ENCODE results near the gene ZNF772.

Gene ZNF772

DNA sequence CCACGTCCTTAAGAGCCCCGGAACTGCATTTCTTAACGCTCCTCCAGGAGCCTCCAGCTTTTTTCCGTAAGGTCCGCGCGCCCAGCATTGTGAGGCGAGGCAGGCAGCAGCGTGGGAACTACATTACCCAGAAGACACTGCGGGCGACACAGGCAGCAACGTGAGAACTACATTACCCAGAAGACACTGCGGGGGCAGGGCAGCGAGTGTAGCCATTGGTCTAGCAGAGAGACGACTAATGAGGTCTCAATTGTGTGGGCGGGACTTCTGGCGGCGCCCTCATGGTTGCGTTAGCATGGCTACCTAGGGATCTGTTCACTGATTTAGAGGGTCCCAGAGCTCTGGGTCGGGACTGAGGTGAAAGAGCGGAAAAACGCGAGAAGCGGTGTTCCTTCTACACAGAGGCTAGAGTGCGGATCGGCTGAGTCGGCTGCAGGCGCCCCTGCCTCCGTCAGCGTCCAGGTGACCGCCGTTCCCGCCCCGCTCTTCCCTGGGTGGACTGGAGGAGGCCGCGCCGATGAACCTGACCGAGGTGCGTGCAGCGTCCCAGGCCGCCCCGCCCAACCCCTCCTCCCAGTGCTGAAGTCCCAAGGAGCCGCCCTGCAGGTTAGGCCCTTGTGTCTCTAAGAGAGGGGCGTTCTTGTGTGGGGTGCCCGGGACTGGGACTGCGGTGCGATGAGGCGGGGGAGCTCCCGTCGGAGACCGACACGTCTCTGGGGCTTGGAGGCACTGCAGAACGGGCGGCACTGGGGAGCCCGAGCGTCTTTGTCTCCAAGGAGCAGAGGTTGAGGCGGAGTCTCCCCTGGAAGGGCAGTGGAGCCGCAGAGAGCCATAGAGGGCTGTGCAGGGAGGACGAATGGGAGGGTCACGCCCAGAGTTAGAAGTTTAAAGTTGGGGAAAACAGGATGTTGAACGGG is 42.0 kb downstream of the ZNF772 start, which contains the start of gene ZNF749:
Gene ZNF749, plus strand, starts transcription at position 264 of the 917 bp plus-strand sequence. Its CDS starts 254 bp downstream, at position 518.
- DNase-seq, result peak; percentile 96

DNA sequence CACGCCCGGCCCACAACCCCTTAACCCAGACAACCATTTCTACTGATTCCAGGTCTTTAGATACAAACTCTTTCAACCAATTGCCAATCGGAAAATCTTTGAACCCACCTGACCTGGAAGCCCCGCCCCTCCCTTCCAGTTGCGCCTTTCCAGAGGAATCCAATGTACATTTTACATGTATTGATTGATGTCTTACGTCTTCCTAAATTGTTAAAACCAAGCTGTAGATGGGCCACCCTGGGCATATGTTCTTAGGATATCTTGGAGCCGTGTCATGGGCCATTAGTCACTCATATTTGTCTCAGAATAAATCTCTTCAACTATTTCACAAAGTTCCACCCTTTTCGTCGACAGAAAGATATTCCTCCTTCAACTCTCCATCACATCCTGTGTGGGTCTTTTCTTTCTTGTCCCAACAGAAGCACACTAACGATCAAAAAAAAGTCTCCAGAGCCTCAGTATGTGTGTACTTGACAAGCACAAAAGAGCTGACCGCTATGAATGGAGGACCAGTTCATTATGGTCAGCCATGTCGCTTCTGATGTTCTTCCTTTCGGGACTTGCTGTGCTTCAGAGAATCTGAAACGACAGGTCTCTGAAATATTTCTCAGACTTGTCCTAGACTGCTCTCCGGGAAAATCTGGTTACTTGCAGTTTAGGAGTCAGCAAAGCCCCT is 42.8 kb downstream of the ZNF772 start:
- DNase-seq, result no peak

DNA sequence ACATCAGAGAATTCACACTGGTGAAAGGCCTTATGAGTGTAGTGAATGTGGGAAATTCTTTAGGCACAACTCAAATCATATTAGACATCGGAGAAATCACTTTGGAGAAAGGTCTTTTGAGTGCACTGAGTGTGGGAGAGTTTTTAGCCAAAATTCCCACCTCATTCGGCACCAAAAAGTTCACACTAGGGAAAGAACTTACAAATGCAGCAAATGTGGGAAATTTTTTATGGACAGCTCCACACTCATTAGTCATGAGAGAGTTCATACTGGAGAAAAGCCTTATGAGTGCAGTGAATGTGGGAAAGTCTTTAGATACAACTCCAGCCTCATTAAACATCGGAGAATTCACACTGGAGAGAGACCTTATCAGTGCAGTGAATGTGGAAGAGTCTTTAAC is 56.3 kb downstream of the ZNF772 start:
- DNase-seq, result no peak

DNA sequence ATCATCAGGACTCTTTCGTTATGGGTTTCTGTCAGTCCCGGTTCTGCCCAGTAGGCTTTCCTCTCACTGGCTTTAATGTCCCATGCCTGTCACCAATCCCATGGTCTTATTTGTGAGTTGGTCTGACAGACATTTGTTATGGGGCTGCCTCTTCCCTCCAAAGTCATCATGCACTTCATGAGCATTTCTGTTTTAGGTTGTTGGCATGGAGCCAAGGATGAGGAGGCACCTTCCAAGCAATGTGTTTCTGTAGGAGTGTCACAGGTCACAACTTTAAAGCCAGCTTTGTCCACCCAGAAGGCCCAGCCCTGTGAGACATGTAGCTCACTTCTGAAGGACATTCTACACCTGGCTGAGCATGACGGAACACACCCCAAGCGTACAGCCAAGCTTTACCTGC is 57.9 kb downstream of the ZNF772 start:
- DNase-seq, result no peak
